SHP77 treated with DMSO at 0.1 percent for 48 hours (cell line): ENCODE results near the gene C1orf21.
"Not testable (repeated sequence)": the region's sequence is repeated elsewhere in the genome, so short reads cannot be mapped to it uniquely, and the experiment has no call there.

Experiments used
- DNase-seq: peaks from one replicate; lab custom pipeline; 2025; lab: John Stamatoyannopoulos, UW

Gene C1orf21

DNA sequence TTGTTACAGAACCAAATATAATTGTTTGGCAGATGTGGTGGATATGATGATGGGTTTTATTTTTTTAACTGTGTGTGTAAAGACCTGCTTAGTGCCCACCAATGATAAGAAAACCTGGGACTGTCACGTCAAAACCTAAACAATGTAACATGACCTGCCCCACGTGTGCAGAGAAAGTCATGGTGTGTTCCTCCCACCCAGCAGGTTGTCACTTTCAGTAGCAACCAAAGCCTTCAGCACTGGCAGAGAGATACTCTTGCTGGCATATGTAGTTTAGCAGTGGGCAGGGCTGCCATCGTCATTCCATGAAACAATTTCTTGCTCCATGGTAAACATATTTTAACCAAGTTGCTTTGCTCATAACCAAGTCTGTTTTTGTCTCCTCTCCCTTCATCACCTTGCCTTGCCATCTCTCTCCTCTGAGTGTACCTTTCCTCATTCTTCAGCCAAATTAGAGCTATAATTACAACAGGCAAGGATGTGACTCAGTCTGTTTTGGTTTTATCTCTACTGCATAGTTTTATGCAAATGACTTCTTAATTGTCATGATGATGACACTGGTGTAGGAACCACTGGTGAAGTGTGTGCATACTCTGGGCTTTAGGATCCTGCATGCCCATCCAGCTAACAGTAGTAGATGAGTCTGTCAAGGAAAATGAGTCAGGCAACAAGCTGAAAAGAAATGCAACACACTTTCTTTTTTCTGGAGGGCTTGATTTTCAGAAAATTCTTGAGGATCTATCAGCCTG, 217.5 kb downstream of the C1orf21 start:
- no peak for DNase-seq

- DNase-seq = no peak
Observed at GRCh38 chr1:184605941-184606340, 219.1 kb downstream of the C1orf21 start.

DNA sequence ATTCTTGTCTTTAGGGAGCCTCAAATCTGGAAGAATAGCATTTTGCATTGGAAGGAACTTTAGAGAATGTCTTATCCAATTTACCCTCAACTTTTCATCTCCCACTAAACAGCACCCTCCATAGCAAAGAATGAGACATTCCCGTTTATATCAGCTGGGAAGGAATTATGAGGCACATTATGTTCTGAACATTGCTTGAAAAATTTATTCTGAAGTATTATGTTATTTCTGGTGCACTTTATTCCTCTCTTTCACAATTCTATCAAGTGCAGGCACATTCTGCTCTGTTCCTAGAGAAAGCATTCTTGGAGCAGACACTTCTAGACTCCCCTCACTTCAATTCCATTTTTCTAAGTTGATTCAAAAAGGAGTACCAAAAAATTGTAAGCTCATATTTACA, 220.0 kb downstream of the C1orf21 start:
- no peak for DNase-seq

DNA sequence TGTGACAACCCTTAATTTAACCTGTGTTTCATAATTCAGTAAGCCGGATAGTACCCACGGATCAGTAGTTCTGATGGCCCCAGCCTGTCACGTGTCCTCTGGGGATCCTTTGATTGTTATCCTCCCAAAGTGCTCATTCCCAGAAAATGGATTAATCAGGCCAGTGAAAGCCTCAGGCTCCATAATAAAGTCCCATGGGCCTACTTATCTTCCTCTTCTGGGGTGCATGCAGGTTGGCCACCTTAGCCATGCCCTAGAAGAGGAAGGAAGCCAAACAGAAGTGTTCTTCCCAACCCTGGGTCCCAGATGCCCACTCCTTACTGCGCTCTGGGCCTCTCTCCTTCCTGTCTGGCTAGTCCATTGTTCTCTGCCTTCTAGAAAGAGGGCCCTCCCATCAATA, 221.8 kb downstream of the C1orf21 start:
- no peak for DNase-seq

DNA sequence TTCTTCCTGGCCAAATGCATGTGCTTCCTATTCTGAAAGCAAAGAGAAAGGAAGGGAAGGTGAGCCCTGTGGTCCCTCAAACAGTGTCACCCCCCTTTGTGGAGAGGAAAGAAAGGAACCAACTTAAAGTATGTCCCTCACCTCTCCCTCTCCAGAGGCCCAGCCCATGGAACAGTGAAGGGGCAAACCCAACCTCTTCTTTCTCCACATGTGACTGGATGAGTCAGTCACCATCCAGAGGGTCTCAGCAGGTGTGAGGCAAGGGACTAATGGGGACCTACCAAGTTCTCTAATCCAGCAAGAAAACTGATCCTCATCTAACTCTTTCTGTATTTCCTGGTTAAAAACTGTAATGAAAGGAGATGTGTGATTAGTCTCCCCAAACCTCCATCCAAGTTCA, 222.2 kb downstream of the C1orf21 start:
- no peak for DNase-seq

- peak; percentile 25 for DNase-seq
Observed at GRCh38 chr1:184610876-184611595, 224.2 kb downstream of the C1orf21 start.

DNA sequence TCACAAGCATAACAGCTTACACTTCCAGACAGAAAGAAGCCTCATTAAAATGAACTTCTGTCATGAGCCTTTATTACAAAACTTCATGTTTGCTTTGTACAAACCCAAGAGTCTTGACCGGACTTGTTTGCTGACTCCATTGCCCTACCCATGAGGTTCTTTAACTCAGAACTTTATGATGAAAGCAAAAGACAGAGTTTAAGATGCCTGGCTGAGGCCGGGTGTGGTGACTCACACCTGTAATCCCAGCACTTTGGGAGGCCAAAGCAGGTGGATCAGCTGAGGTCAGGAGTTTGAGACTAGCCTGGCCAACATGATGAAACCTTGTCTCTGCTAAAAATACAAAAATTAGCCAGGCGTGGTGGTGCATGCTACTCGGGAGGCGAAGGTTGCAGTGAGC, 225.4 kb downstream of the C1orf21 start:
- not testable (repeated sequence) for DNase-seq

DNA sequence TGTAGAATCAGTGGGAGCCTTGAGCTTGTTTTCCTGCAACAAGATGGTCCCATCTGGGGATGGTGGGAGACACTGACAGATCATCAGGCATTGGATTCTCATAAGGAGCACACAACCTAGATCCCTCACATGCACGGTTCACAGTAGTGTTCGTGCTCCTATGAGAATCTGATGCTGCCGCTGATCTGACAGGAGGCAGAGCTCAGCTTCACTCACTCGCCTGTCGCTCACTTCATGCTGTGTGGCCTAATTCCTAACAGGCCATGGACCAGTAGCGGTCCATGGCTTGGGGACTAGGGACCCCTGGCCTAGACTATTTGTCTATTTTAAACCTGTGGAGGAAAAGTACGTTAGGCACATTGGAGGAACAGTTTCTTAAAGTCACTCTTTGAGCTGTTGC, 227.8 kb downstream of the C1orf21 start:
- no peak for DNase-seq

DNA sequence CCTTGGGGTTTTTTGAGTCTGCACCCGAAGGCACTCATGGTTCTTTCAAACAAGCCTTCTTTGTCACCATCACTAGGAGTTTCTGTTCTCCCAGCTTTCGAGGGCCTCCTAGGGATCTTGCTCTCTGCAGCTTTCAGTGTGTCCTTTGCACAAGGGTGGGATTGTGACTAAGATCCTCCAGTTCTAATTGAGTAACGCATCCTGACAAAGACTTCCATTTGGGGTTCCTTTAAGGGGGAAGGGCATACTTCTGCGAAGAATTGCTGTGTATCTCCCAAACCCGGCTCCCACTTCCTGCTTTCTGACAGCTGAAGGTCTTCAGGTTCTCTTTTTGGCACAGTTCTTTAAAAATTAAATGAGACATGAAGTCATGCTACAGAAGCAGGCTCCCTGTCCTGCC, 228.5 kb downstream of the C1orf21 start:
- DNase-seq = no peak

- no peak for DNase-seq
Observed at GRCh38 chr1:184616504-184616903, 229.7 kb downstream of the C1orf21 start.

DNA sequence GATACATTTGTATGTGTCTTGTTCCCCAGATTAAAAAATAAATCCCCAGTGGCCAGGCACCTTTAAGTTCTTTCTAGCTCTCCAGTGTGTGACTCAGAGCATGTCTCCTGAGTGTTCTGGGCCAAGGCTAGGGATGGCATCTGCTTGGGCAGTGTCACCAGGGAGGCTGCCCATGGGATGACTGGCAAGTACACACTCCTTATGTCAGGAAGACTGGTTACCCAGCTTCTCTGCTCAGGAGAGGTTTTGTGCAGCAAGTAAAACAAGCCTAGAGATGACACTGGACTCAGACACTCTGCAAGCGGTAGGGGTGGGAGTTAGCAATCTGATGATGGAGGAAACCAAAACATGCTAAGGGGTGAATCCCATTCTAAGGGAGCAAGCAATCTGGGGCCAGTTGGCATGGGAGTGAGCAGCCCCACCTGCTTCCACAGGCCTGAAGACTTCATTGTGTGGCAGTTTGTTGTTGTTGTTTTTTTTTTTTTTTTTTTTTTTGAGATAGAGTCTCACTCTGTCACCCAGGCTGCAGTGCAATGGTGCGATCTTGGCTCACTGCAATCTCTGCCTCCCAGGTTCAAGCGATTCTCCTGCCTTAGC, 230.7 kb downstream of the C1orf21 start:
- no peak for DNase-seq

DNA sequence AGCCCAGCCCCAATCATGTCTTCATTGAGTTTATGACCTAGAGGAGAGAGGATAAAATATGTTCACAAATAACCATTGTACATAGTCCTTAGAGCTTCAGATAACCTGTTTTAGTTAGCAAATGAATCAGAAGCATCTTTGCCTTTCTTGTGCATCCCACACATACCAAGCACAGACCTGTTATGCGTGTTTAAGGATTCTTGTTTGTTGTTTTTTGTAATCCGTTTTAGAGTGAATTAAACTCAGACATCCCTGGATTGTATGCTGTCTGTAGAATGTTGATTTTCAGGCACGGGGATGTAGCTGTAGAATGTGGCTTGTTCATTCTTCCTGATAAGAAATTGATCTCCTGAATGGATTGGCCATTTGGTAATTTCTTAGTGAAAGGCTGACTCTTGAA, 232.0 kb downstream of the C1orf21 start:
- no peak for DNase-seq

DNA sequence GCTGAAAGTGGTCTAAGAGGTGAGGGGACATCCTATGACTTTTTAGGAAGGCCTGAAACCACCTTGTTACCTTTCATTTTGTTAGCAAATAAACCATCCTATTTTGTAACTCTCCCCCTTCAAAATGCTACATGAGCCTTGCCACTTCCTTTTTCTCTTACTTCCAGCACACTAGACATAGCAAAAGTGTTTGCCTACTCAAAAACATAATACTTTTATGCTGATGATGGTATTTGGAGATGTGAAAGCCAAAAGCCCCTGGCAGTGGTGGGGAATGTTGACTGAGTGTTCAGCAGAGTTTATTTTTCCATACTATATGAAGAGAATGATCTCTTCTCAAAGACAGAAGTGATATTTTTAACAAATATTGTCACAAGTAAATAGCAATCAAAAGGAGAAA, 233.6 kb downstream of the C1orf21 start:
- no peak for DNase-seq

DNA sequence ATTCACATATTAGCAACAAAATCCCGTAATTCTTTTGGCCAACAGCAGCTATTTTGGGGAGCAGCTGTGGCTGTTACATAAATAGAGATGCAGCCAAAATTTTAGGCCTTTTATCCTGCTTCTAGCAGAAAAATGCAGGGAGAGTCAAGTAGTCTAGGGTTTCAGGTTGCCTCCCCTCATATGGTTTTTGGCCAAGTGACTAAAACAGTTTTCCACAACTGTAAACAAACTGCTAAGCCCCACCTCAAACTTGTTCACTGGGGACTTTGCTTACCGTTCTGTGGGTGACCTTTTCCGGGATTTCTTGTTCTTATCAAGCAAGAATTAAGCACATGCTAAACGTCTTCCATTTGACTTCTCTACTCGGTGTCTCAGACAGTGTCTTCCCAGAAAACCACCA, 234.4 kb downstream of the C1orf21 start:
- DNase-seq = no peak

DNA sequence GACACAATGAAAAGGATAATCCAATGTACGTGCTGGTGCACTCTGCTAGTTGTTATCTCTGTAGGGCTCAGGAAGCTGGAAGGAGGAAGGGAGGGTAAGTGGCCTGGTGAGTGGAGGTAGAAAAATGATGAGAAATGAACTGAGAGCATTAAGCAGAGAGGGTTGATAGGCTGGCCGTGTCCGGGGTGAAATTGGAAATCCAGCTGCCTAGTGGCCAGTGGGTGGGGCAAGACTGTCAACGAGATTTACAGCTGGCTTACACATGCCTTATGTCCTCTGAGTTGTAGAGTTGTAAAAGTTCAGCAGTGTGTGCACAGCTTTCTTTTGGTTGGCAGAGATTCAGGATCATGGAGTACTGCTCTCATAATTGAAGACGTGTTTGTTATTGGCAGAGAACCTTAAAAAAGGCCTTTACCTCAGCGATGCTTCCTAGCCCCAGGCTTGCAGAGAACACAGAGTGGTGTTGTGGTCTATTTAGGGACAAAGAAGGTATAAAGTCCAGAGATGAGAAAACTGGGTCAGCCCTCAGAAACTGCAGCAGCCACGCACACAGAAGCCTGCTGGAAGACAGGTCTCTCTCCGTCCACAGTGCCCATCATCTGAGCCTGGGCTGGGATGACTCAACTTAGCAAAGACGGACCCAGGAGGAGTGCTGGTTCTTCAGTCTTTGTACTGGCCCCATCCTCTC, 235.5 kb downstream of the C1orf21 start:
- peak; percentile 98 for DNase-seq

DNA sequence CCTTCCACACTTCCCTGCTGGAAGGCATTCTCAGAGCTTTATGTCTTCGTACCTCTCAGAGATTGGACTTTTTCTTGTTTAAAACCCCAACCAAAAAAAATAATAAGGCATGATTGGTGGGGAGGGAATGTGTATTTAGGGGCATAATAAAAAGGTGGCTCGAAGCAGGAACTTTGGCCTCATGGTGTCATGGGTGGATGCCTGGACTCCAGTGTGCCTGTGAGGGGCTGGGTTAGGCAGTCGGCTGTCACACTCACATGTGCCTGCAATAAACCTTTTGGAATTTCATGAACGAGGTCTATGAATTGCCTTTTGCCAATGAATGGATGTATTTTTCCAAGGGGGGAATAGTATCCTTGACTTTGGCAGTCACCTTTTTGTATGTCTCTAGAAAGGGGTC, 236.6 kb downstream of the C1orf21 start:
- no peak for DNase-seq

GRCh38 chr1:184624051-184624450, 237.2 kb downstream of the C1orf21 start:
- no peak for DNase-seq

GRCh38 chr1:184624626-184625025, 237.8 kb downstream of the C1orf21 start:
- no peak for DNase-seq

- DNase-seq = no peak
Observed at GRCh38 chr1:184625271-184625670, 238.4 kb downstream of the C1orf21 start.

DNA sequence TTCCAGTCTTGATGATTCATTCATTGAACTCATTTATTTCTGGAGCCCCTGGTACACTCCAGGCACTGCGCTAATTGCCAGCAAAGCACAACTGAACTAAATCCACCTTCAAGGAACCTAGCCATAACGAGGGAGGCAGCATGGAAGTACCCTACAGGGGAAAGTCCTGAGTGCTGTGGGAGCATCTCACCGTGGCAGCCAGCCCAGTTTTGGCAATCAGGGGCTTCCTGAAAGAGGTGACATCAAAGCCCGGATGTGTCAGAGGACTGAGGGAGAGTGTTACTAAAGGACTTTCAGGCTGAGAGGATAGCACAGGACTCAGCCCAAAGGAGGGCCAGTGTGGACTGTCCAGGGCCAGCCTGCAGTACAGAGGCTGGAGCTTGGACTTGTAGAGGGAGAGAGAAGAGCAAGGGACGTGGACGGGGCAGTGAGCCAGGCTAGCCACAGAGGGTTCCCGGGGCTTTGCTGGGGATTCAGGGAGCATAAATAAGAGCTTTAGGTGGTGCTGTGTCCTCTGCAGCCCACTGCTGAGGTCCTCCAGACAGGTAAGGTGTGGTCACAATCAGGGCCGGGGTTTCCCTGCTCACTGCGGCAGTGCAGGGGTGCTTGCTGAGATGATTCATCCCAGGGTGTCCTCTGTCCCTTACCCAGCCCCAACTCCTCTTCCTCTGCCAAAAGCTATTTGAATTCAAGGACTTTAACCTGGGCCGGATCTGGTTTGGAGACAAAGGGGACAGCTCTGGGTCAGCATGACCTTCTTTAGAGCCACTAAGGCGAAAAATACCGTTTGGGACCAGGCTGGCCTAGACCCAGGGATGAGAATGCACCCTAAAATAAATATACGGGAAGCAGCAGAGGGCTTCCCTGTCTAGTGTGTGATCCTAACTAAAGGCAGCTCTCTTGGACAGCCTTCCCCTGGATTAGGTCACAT, 239.5 kb downstream of the C1orf21 start:
- DNase-seq = no peak

GRCh38 chr1:184627007-184627341, 240.1 kb downstream of the C1orf21 start:
- no peak for DNase-seq

DNA sequence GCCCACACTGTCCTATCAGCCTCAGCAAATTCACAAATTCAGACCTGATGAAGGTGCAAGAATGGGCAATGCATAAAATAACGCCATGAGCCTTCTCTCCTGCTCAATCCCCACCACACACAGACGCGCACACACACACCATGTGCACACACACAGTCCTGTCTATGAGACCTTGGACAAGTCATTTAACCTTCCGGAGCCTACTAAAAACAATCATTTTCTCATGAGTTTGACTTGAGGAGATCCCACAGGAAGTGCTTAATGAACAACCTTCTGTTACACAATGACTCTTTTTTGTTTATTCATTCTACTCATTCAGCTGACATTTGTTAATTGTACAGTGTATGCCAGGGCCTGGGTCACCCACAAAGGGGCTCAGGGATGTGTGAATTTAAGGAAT, 242.4 kb downstream of the C1orf21 start:
- no peak for DNase-seq
